OCI-M1 (cell line): ENCODE results near the gene RSPH4A.
"Not testable (repeated sequence)": the region's sequence is repeated elsewhere in the genome, so short reads cannot be mapped to it uniquely, and the experiment has no call there.

Experiments used
- DNase-seq: peaks from one replicate; lab custom pipeline; 2025; lab: John Stamatoyannopoulos, UW

The RSPH4A gene

GRCh38 chr6:116615937-116616736 lies at the start of gene RSPH4A:
TSS of gene RSPH4A (plus strand) at chr6:116616479. CDS start at chr6:116616624, 145 bp downstream.
- DNase-seq, result peak; percentile 95

- DNase-seq, result no peak
These were observed 48.2 kb upstream of the RSPH4A start for GRCh38 chr6:116568111-116568510.

GRCh38 chr6:116568821-116569755 lies 47.2 kb upstream of the RSPH4A start:
- no peak for DNase-seq

- peak; percentile 99 for DNase-seq
These were observed 45.2 kb upstream of the RSPH4A start, which contains the start of gene RWDD1 for GRCh38 chr6:116570856-116571682. TSS of gene RWDD1 (plus strand) at chr6:116571504. CDS start at chr6:116571583, 79 bp downstream.

- no peak for DNase-seq
These were observed 44.6 kb upstream of the RSPH4A start for GRCh38 chr6:116571683-116572000.

GRCh38 chr6:116572162-116572561 lies 44.1 kb upstream of the RSPH4A start:
- peak; percentile 46 for DNase-seq

GRCh38 chr6:116575227-116575626 lies 41.1 kb upstream of the RSPH4A start:
- DNase-seq, result no peak

GRCh38 chr6:116577486-116577885 lies 38.8 kb upstream of the RSPH4A start:
- DNase-seq, result no peak

GRCh38 chr6:116578335-116578734 lies 37.9 kb upstream of the RSPH4A start:
- DNase-seq, result no peak

GRCh38 chr6:116579143-116579542 lies 37.1 kb upstream of the RSPH4A start:
- no peak for DNase-seq

- DNase-seq, result no peak
These were observed 36.1 kb upstream of the RSPH4A start for GRCh38 chr6:116580198-116580597.

- no peak for DNase-seq
These were observed 30.0 kb upstream of the RSPH4A start for GRCh38 chr6:116586276-116586675.

- DNase-seq, result no peak
These were observed 29.5 kb upstream of the RSPH4A start for GRCh38 chr6:116586738-116587137.

GRCh38 chr6:116595247-116595646 lies 21.0 kb upstream of the RSPH4A start:
- no peak for DNase-seq

GRCh38 chr6:116596815-116597214 lies 19.5 kb upstream of the RSPH4A start:
- DNase-seq, result peak; percentile 23

GRCh38 chr6:116603916-116604315 lies 12.4 kb upstream of the RSPH4A start:
- DNase-seq, result not testable (repeated sequence)

- not testable (repeated sequence) for DNase-seq
These were observed 11.4 kb upstream of the RSPH4A start for GRCh38 chr6:116604868-116605267.

- no peak for DNase-seq
These were observed 10.3 kb upstream of the RSPH4A start for GRCh38 chr6:116605935-116606334.

- DNase-seq, result no peak
These were observed 5.2 kb upstream of the RSPH4A start for GRCh38 chr6:116611056-116611455.

GRCh38 chr6:116616737-116617053 lies 416 bp downstream of the RSPH4A start:
- DNase-seq, result no peak

- DNase-seq, result peak; percentile 26
These were observed 7.9 kb downstream of the RSPH4A start for GRCh38 chr6:116624036-116624805.
